HL-60 (cell line): Measurements from ENCODE around the gene OR6B2.

Experiments
- DNase-seq, 2 experiments: peaks; one replicate each; pipeline ENCODE4 v3.0.0-alpha.2; 2010 to 2020; ENCODE audit warnings: low read depth in 1 of 2, low spot score in 1 of 2
- H3K27ac ChIP-seq: fragments of 250-450 bp; sonication (Bioruptor Pico); replicated peaks from 2 replicates; pipeline ENCODE4 v1.5.1; 2020; ENCODE audit warnings: mild to moderate bottlenecking, moderate library complexity
- H3K27me3 ChIP-seq: fragments of 250-450 bp; sonication (Bioruptor Pico); 2 replicates; pipeline ENCODE4 v1.5.1; 2021; ENCODE audit warnings: mild to moderate bottlenecking, moderate library complexity; ENCODE audit not compliant: insufficient read depth, poor library complexity, severe bottlenecking
- H3K4me3 ChIP-seq: replicated peaks from 2 replicates; pipeline ENCODE4 v1.5.1; 2011; ENCODE audit warnings: mild to moderate bottlenecking, control low read depth, low read length; ENCODE audit not compliant: insufficient read depth
- GABPA ChIP-seq: IDR thresholded peaks from 2 replicates; pipeline ENCODE4 v1.6.1; 2012; ENCODE audit warnings: low read depth
- POLR2AphosphoS5 ChIP-seq: IDR thresholded peaks from 2 replicates; pipeline ENCODE4 v1.6.1; 2012; ENCODE audit warnings: low read depth
- SPI1 ChIP-seq: IDR thresholded peaks from 2 replicates; pipeline ENCODE4 v1.6.1; 2012; ENCODE audit warnings: low read depth, mild to moderate bottlenecking, borderline replicate concordance
- TF ChIP-seq, protein P1 (sequence below): IDR thresholded peaks from one replicate; pipeline ENCODE4 v1.5.1; 2011; ENCODE audit warnings: low read length, control low read depth, inconsistent platforms; ENCODE audit not compliant: insufficient read depth
- TF ChIP-seq, protein P2 (sequence below): IDR thresholded peaks from 2 replicates; pipeline ENCODE4 v1.6.1; 2012; ENCODE audit warnings: low read depth; ENCODE audit not compliant: insufficient replicate concordance

OR6B2 gene

DNA sequence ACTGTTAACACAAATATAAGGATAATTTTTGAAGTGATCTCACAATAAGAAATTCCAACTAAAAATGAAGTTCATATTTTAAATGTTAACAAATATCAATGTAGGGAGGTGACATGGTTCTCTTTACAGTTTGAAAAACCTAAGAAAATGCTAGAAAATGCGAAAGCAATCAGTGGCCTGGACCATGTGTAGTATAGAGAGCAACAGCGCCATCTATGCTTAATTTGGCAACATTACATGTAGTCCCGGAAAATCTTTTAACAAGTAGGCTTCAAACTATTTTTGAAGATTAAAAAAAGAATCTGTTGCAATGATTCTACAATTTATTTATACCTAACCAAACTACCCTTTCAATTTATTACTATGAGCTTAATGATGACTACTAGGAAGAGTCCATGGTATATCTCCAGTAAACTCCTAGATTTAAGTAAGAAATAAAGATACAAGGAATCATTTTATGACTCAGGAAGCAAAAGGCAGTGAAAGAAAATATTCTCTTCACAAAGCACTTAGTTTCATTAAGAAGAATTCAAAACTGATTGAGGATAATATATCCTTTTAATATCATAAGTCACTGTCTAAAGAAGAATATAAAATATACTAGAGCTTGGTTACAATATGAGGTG, 38.4 kb downstream of the OR6B2 start:
- TF ChIP-seq, protein P1, sequence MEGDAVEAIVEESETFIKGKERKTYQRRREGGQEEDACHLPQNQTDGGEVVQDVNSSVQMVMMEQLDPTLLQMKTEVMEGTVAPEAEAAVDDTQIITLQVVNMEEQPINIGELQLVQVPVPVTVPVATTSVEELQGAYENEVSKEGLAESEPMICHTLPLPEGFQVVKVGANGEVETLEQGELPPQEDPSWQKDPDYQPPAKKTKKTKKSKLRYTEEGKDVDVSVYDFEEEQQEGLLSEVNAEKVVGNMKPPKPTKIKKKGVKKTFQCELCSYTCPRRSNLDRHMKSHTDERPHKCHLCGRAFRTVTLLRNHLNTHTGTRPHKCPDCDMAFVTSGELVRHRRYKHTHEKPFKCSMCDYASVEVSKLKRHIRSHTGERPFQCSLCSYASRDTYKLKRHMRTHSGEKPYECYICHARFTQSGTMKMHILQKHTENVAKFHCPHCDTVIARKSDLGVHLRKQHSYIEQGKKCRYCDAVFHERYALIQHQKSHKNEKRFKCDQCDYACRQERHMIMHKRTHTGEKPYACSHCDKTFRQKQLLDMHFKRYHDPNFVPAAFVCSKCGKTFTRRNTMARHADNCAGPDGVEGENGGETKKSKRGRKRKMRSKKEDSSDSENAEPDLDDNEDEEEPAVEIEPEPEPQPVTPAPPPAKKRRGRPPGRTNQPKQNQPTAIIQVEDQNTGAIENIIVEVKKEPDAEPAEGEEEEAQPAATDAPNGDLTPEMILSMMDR, result peak; percentile 47
- no peak for TF ChIP-seq POLR2AphosphoS5
- no peaks in the 10 kb centered on the region for H3K27me3 ChIP-seq
- H3K27ac ChIP-seq, result no peak overlapping the region
- peak; percentile 40 to 45 for DNase-seq
- no peak overlapping the region for H3K4me3 ChIP-seq

DNA sequence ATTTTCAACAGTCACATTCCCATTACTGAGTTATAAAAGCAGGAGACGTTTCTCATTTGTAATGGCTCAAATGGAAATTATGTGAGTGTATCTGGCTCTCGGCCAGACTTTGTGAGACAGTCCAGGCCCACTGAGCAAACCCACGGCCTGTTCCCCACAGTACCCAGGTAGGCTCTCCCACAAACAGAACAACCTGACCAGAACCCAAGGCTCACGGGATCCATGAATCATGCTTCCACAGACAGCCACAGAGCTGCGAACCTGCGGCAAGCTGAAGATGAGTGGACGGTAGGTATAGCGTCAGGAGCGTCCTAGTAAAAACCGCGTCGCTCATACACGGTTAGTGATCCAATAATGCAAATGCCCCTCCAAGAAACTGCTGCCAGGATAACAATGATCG, 39.3 kb downstream of the OR6B2 start:
- TF ChIP-seq, protein P2, sequence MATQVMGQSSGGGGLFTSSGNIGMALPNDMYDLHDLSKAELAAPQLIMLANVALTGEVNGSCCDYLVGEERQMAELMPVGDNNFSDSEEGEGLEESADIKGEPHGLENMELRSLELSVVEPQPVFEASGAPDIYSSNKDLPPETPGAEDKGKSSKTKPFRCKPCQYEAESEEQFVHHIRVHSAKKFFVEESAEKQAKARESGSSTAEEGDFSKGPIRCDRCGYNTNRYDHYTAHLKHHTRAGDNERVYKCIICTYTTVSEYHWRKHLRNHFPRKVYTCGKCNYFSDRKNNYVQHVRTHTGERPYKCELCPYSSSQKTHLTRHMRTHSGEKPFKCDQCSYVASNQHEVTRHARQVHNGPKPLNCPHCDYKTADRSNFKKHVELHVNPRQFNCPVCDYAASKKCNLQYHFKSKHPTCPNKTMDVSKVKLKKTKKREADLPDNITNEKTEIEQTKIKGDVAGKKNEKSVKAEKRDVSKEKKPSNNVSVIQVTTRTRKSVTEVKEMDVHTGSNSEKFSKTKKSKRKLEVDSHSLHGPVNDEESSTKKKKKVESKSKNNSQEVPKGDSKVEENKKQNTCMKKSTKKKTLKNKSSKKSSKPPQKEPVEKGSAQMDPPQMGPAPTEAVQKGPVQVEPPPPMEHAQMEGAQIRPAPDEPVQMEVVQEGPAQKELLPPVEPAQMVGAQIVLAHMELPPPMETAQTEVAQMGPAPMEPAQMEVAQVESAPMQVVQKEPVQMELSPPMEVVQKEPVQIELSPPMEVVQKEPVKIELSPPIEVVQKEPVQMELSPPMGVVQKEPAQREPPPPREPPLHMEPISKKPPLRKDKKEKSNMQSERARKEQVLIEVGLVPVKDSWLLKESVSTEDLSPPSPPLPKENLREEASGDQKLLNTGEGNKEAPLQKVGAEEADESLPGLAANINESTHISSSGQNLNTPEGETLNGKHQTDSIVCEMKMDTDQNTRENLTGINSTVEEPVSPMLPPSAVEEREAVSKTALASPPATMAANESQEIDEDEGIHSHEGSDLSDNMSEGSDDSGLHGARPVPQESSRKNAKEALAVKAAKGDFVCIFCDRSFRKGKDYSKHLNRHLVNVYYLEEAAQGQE, result no peak
- TF ChIP-seq POLR2AphosphoS5 (no peak), SPI1 (no peak), GABPA (no peak)
- TF ChIP-seq, protein P1, result no peak
- no peak for DNase-seq
- Histone ChIP-seq H3K27me3 (no peaks in the 10 kb centered on the region), H3K4me3 (no peak overlapping the region), H3K27ac (no peak overlapping the region)

GRCh38 chr2:239985356-239985755, 44.9 kb downstream of the OR6B2 start:
- Histone ChIP-seq H3K4me3 (no peak overlapping the region), H3K27me3 (no peaks in the 10 kb centered on the region), H3K27ac (no peak overlapping the region)
- TF ChIP-seq, protein P1, result no peak
- TF ChIP-seq SPI1 (no peak), GABPA (no peak), POLR2AphosphoS5 (no peak)
- TF ChIP-seq, protein P2, result no peak
- DNase-seq, result no peak

DNA sequence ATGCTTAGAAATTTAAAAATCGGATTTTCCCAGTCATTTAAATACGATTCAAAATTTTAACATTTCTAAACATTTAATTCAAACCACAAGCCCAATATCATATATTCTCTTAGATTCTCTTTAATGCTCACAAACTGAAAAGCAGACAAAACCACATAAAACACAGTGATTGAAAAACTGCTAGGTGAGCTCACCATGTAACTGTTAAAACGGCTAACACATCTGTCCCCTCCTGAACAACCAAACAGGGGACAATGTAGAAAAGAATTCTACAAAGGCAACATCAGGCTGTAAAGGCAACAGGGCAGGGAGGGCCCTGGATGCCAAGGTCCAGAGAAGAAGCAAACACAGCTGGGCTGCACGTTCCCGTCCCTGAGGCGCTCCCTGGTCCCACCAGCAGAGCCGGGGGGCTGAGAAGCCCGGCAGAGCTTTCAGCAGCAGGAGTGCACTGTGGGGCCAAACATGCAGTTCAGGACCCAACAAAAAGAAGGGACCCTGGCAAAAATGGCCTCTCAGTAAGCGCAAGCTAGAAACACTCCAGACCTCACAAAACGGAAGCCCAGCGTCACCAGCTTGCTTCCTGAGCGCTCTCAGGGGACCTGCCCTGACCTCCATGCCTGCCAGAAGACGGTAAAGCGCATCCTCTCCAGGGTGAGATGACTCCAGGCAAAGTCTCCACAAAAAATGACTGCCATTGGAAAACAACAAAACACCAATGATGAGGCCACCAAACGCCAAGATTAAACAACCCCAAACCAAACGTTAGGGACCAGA, 45.6 kb downstream of the OR6B2 start:
- Histone ChIP-seq H3K27ac (no peak overlapping the region), H3K4me3 (no peak overlapping the region), H3K27me3 (no peaks in the 10 kb centered on the region)
- no peak for TF ChIP-seq GABPA
- TF ChIP-seq, protein P2, result no peak
- TF ChIP-seq SPI1, result no peak
- TF ChIP-seq, protein P1, result no peak
- TF ChIP-seq POLR2AphosphoS5, result no peak
- no peak for DNase-seq
